ENCODE measurements around the gene KCNF1. TPM values are rescaled to one million over a fixed set of nuclear protein-coding genes. Genes with fewer than 3 reads are reported as not detected.

Gene KCNF1
- total RNA-seq, 2 experiments from 2014 or later: not detected

DNA sequence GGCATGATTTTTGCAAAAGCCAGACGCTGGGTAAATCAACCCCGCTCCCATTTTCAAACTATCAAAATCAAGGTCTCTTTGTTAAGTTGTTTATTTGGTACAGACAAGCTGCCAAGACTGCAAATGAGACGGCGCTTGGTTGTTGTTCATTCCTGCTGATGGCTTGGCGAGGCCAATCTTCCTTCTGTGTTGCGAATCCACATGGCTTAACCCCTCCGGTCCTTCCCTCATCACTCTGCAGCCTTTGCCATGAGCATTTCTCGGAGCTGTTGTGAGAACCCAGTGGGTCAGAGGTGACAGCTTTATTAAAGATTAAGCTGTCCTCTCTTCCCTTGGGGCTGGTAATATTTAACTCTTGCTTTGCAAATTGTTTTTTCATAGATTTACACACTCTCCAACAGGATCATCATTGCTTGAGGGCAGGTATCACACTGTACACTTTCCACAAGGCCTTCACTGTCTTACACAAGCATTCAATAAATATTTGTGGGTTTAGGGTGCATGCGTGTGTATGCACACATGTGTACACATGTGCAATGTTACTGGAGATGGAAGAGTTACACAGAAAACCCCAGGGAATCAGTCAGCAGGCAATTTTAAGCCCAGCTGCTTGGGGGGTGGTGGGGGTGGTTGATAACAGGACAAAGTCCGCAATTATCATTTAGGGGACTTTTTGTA, 27.8 kb upstream of the KCNF1 start:
- Histone ChIP-seq H3K36me3 (ENCODE audit: insufficient read depth, low read length) (no peaks in the 10 kb centered on the region), H3K9me2 (ENCODE audit: insufficient read depth, low read length) (no peaks in the 10 kb centered on the region)
- CTCF ChIA-PET (ENCODE audit: unreplicated experiment): no interaction called here

DNA sequence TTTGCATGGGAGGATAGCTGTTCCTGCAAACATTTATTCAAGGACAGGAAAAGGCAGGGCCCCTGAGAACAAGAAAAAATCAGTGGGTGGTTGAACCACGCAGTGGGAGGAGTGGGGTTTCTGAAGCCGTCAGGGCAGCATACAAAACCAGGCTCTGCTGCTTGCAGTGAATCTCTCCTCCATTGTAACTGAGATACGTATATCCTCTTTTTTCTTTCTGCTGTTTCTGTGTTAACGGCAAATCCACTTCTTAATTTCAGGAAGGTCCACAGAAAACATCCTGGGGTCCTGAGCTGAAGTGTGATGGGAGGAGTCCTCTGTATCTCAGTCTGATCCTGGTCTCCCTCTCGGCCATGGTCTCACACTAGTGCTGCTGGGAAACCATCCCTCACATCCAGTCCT, 27.2 kb upstream of the KCNF1 start:
- Histone ChIP-seq H3K4me3 (ENCODE audit: low read depth, low read length, poor library complexity, severe bottlenecking) (no peak overlapping the region), H3K79me2 (ENCODE audit: insufficient read depth, low read depth, low read length) (no peaks in the 10 kb centered on the region), H3K4me2 (ENCODE audit: low read length) (no peak overlapping the region), H3K36me3 (ENCODE audit: insufficient read depth, low read length) (no peaks in the 10 kb centered on the region), H3K9me2 (ENCODE audit: insufficient read depth, low read length) (no peaks in the 10 kb centered on the region), H3K9me3 (ENCODE audit: low read length) (no peaks in the 10 kb centered on the region), H3K27ac (ENCODE audit: low read depth, low read length, poor library complexity, severe bottlenecking) (no peak overlapping the region), H4K20me1 (ENCODE audit: insufficient read depth, low read length) (no peaks in the 10 kb centered on the region), H2AFZ (ENCODE audit: low read length) (no peak overlapping the region), H3K4me1 (ENCODE audit: insufficient read depth, low read length, poor library complexity, severe bottlenecking) (no peaks in the 10 kb centered on the region)
- DNase-seq (ENCODE audit: low spot score): no peak
- TF ChIP-seq, protein P1, sequence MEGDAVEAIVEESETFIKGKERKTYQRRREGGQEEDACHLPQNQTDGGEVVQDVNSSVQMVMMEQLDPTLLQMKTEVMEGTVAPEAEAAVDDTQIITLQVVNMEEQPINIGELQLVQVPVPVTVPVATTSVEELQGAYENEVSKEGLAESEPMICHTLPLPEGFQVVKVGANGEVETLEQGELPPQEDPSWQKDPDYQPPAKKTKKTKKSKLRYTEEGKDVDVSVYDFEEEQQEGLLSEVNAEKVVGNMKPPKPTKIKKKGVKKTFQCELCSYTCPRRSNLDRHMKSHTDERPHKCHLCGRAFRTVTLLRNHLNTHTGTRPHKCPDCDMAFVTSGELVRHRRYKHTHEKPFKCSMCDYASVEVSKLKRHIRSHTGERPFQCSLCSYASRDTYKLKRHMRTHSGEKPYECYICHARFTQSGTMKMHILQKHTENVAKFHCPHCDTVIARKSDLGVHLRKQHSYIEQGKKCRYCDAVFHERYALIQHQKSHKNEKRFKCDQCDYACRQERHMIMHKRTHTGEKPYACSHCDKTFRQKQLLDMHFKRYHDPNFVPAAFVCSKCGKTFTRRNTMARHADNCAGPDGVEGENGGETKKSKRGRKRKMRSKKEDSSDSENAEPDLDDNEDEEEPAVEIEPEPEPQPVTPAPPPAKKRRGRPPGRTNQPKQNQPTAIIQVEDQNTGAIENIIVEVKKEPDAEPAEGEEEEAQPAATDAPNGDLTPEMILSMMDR (conservative IDR thresholded peaks at IDR 0.05; ENCODE audit: low read length): no peak
- no peak for TF ChIP-seq EZH2phosphoT487 (IDR thresholded peaks at IDR 0.05; ENCODE audit: borderline replicate concordance, low read depth, low read length)
- intact Hi-C loops (cut with micrococcal nuclease; ENCODE audit: unreplicated experiment): no loop called here
- CTCF ChIA-PET (ENCODE audit: unreplicated experiment): no interaction called here
- POLR2A ChIA-PET: interaction anchor here (0.9 kb wide), 1 partner anchor 18 kb away, joined by 5 read pairs; no protein-coding TSS in a partner anchor
- no TSS peak for BruUV-seq (replicated peaks)

More for the DNA sequence above, 27.8 kb upstream of the KCNF1 start:
- no peaks in the 10 kb centered on the region for H3K4me1 ChIP-seq (ENCODE audit: insufficient read depth, low read length, poor library complexity, severe bottlenecking)
- no peak for TF ChIP-seq EZH2phosphoT487 (IDR thresholded peaks at IDR 0.05; ENCODE audit: borderline replicate concordance, low read depth, low read length)
- TF ChIP-seq, protein P1 (conservative IDR thresholded peaks at IDR 0.05; ENCODE audit: low read length): no peak
- H4K20me1 ChIP-seq (ENCODE audit: insufficient read depth, low read length): no peaks in the 10 kb centered on the region
- no peak overlapping the region for H3K4me2 ChIP-seq (ENCODE audit: low read length)
- DNase-seq (ENCODE audit: low spot score): no peak
- H3K9me3 ChIP-seq (ENCODE audit: low read length): no peaks in the 10 kb centered on the region
- H3K79me2 ChIP-seq (ENCODE audit: insufficient read depth, low read depth, low read length): no peaks in the 10 kb centered on the region
- intact Hi-C loops (cut with micrococcal nuclease; ENCODE audit: unreplicated experiment): no loop called here
- BruUV-seq (replicated peaks): no TSS peak
- POLR2A ChIA-PET: interaction anchor here (0.9 kb wide), 1 partner anchor 17 kb away, joined by 5 read pairs; no protein-coding TSS in a partner anchor
- H2AFZ ChIP-seq (ENCODE audit: low read length): no peak overlapping the region
- no peak overlapping the region for H3K4me3 ChIP-seq (ENCODE audit: low read depth, low read length, poor library complexity, severe bottlenecking)
- no peak overlapping the region for H3K27ac ChIP-seq (ENCODE audit: low read depth, low read length, poor library complexity, severe bottlenecking)

All from OCI-LY7 (cell line).